22Rv1 (cell line): ENCODE results near the gene CLEC11A.

ENCODE experiments used
- ZFX ChIP-seq: fragments of 450-650 bp; IDR thresholded peaks from 2 replicates; pipeline ENCODE4 v1.6.1; 2017; ENCODE audit warnings: antibody characterized with exemption, borderline replicate concordance
- TF ChIP-seq, protein P1 (sequence below): fragments of 450-650 bp; IDR thresholded peaks from 2 replicates; pipeline ENCODE4 v1.5.1; 2017; ENCODE audit warnings: mild to moderate bottlenecking

DNA sequence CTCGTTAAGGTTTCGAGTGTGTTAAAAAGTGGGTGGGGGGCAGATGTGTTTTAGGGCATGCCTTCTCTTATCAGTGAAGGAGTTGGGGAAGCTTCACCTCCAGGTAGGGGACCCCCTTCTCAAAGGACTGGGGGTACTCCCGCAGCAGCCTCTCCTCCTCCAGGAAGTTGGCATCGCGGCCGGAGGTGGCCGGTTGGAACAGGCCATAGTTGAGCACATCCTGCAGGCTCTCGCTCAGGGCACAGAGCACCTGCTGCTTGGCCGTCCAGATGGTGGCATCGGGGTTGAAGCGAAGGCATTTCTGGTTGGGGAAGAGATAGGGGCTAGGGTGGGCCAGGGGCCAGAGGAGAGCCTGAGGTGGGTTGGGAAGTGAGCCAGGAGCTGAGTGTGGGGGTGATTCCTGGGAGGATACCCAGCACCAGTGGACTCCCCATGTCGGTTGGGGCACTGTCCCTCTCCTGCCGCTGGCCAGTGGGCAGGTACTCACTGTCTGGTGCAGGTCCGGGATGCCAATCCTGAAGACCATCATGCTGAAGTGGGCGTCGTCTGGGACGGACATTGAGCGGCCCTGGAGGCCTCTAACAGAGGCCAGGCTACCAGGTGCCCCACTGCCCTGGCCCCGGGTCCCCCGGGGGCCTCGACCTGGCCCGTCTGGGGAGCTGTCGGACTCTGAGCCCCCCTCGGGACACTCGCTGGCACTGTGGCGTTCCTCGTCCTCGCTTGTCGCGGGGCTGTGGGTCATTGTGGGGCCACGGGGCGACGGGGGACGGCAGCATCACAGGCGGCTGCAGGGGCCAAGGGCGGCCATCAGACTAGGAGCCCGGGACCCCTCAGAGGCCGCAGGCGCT, 6.8 kb upstream of the CLEC11A start:
- no peak for TF ChIP-seq ZFX
- TF ChIP-seq, protein P1, sequence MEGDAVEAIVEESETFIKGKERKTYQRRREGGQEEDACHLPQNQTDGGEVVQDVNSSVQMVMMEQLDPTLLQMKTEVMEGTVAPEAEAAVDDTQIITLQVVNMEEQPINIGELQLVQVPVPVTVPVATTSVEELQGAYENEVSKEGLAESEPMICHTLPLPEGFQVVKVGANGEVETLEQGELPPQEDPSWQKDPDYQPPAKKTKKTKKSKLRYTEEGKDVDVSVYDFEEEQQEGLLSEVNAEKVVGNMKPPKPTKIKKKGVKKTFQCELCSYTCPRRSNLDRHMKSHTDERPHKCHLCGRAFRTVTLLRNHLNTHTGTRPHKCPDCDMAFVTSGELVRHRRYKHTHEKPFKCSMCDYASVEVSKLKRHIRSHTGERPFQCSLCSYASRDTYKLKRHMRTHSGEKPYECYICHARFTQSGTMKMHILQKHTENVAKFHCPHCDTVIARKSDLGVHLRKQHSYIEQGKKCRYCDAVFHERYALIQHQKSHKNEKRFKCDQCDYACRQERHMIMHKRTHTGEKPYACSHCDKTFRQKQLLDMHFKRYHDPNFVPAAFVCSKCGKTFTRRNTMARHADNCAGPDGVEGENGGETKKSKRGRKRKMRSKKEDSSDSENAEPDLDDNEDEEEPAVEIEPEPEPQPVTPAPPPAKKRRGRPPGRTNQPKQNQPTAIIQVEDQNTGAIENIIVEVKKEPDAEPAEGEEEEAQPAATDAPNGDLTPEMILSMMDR = no peak
